Myocyte (in vitro differentiated cells): ENCODE results near the gene ZNF709. TPM values are rescaled to one million over a fixed set of nuclear protein-coding genes. Genes with fewer than 3 reads are reported as not detected.
"Not testable (repeated sequence)": the region's sequence is repeated elsewhere in the genome, so short reads cannot be mapped to it uniquely, and the experiment has no call there.

ENCODE experiments used
- DNase-seq: peaks from one replicate; pipeline ENCODE4 v3.0.0-alpha.2; 2012; ENCODE audit warnings: low read depth
- polyA plus RNA-seq: library from polyadenylated mRNA; unstranded; fragments of >200 nt; gene quantifications from one replicate; pipeline ENCODE4 v1.2.1, GENCODE V29; 2012; ENCODE audit warnings: missing spikeins
- total RNA-seq: library from RNA; depleted of rRNA; stranded (reverse); fragments of >200 nt; gene quantifications from 2 replicates; pipeline ENCODE4 v1.2.3, GENCODE V29; 2014

The ZNF709 gene
- 3.2 and 4.4 TPM in 2 replicates for total RNA-seq
- polyA plus RNA-seq, result 0.74 TPM

- DNase-seq, result peak; percentile 92
Observed at GRCh38 chr19:12484371-12485051, at the start of gene ZNF709. TSS of gene ZNF709 (minus strand) at chr19:12484816. CDS start at chr19:12484657, 159 bp downstream.

- DNase-seq, result peak; percentile 36
Observed at GRCh38 chr19:12527034-12527836, 42.6 kb upstream of the ZNF709 start.

GRCh38 chr19:12526542-12526941 is 41.9 kb upstream of the ZNF709 start:
- no peak for DNase-seq

DNA sequence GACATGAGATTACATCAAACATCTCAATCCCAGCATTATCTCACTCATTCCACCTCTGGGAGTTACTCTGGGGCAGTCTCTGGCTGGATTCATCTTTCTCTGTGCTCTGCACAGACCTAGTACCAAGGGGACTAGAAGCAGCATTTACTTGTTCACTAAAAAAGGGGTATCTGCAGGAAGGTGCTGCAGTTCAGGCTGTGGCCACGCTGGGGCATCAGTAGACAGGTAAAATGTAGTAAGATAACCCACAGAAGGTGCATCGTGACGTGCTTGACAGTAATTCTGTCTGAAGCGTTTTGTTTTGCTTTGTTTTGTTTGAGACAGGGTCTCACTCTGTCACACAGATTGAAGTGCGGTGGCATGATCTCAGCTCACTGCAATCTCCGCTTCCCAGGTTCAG is 37.4 kb upstream of the ZNF709 start:
- no peak for DNase-seq

- DNase-seq, result no peak
Observed at GRCh38 chr19:12513531-12514061, 29.0 kb upstream of the ZNF709 start.

DNA sequence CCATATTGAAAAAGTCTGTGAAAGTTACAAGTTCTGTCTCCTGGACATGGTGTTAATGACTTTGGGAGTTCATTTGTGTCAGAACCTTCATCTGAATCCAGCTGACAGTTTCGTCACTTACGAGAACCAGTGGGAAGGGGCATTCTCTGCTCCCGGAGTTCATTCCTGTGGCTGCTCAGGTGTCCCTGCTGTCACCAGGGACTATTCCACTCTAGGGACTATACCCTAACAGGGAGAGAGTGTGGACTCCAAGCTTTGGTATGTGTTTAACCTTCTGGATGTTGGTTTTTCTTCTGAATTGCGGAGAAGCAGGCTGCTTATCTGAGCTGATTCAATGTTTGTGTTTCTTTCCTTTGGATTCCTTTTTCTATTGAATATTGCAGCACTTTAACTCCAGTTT is 12.4 kb upstream of the ZNF709 start:
- no peak for DNase-seq

- DNase-seq, result no peak
Observed at GRCh38 chr19:12496480-12496879, 11.9 kb upstream of the ZNF709 start.

DNA sequence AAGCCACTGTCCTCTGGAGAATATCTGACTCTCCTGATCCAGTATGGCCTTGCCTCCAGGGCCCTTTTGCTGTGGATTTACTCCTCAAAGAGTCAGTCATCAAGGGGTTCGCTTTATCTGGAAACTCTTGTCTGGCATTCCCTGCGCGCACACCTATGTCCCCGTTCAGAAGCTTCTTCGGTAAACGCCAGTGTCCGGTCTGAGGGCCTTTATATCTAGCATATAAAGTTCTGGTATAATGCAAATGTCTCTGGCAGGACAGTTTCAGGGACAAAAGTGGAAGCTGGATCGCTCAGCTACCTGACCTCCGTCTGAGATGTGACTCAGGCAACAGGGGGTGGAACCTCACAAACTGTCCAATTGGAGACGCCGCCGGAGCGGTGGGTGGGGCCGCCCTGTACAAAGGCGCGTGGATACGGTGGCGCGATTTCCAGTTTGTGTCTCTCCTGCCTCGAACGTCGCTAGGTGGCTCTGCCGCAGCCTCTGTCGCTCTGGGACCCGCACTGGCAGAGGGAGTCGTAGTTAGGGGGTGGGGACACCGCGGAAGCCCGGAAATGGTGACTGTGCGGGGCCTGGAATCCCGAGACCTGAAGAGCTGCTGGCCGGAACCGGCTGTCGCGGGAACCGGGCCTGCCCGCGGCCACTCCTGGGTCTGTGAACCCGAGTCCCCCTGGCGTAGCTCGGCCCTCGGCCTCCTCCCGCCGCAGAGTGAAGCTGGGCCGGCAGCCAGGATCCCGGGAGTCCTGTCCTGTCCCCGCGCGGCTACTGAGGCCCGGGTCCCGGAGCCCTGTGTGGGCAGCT is 10.6 kb upstream of the ZNF709 start:
- DNase-seq, result peak; percentile 91

GRCh38 chr19:12494260-12494860 is 9.7 kb upstream of the ZNF709 start:
- no peak for DNase-seq

DNA sequence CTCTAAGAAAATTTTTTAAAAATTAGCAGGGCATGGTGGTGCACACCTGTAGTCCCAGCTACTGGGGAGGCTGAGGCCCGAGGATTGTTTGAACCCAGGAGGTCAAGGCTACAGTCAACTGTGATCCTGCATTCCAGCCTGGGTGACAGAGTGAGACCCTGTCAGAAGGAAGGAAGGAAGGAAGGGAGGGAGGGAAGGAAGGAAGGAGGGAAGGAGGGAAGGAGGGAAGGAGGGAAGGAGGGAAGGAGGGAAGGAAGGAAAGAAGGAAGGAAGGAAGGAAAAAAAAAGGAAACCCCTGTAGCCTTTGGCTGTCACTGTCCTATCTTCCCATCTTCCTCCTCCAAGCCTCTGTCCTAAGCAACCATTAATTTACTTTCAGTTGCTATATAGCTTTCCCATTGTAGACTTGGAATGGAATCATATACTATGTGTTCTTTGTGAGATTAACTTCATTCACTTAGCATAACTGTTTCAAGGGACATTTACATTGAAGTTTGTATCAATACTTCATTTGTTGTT is 1.7 kb upstream of the ZNF709 start:
- not testable (repeated sequence) for DNase-seq

DNA sequence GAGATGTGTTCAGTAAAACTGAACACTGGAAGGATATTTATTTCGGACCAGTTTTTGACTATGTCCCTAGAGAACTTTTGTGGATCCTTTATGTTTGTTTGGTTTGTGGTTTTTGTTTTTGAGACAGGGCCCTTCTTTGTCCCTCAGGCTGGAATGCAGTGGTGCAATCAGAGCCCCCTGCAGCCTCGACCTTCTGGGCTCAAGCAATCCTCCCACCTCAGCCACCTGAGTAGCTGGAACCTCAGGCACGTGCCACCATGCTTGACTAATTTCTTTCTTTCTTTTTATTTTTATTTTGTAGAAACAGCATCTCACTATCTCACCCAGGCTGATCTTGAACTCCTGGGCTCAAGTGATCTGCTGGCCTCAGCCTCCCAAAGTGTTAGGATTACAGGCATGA is 955 bp upstream of the ZNF709 start:
- DNase-seq, result no peak

GRCh38 chr19:12485052-12485416 is 418 bp upstream of the ZNF709 start:
- no peak for DNase-seq

GRCh38 chr19:12484011-12484370 is 625 bp downstream of the ZNF709 start:
- DNase-seq, result peak; percentile 4

DNA sequence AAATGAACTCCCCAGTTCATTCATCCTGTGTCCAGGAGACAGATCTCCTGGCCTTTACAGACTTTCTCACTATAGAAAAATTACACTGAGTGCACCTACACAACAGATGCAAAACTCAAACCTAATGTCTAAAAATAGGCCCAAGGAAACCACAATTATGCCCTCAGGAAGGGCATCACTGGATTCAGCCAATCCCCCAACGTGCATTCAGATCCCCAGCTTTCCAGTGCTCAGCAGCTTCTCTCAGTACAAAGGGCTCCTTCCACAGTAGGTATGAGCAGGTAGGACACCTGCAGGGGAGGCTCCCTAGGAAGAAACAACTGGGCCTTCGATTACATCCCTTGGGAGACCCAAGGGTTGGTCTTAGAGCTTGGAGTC is 2.1 kb downstream of the ZNF709 start:
- DNase-seq, result peak; percentile 67

- DNase-seq, result peak; percentile 13
Observed at GRCh38 chr19:12481781-12482508, 2.7 kb downstream of the ZNF709 start.

DNA sequence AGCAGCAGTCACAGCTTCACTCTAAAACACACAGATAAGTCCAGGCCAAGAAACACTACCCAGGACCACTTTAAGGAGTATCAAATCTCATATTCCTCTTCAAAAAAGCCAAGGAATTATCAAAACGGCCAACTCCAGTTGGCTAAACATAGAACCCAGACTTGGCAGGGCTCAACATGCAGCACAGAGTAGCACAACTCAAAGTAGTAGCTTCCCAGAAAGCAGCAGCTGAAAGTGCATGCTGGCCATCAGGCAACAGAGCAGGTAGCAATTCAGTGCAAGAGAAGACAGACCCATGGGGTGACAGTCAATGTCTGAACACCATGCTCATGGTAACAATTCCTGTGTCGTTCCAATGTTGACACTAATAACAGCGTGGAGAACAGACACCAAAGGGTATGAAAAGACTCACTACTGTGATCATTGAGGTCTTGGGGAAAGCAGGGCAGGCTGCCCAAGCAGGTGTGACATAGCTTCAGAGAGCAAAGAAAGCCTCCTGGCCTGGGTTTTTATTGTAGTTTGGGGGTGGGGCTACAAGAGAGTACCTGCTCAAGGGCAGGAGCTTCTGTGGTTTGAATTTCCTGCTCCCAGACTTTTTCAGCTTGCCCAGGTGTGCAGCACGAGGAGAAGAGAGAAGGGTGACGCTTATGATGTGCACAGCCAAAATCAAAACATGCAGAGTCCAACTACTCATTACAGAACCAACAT is 6.2 kb downstream of the ZNF709 start:
- no peak for DNase-seq

- not testable (repeated sequence) for DNase-seq
Observed at GRCh38 chr19:12467651-12468050, 17.0 kb downstream of the ZNF709 start.

DNA sequence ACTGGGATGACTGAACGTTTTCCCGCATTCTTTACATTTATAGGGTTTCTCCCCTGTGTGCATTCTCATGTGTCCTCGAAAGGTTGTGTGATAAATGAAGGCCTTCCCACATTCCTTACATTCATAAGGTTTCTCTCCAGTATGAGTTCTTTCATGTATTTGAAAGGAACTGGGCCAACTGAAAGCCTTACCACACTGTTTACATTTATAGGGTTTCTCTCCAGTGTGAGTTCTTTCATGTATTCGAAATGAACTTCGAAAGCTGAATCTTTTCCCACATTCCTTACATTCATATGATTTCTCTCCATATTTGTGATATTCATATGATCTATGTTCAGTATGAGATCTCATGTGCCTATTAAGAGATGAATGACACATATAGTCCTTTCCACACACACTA is 19.4 kb downstream of the ZNF709 start:
- no peak for DNase-seq

GRCh38 chr19:12464769-12465168 is 19.8 kb downstream of the ZNF709 start:
- DNase-seq, result no peak

DNA sequence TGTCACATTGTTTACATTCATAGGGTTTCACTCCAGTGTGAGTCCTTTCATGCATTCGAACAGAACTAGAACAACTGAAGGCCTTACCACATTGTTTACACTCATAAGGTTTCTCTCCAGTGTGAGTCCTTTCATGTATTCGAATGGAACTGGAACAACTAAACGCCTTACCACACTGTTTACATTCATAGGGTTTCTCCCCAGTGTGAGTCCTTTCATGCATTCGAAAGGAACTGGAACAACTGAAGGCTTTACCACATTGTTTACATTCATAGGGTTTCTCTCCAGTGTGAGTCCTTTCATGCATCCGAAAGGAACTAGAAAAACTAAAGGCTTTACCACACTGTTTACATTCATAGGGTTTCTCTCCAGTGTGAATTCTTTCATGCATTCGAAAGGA is 20.5 kb downstream of the ZNF709 start:
- not testable (repeated sequence) for DNase-seq
